HG02763 (cell line): ENCODE data around the gene AAGAB.
"Not testable (repeated sequence)": the region's sequence is repeated elsewhere in the genome, so short reads cannot be mapped to it uniquely, and the experiment has no call there.

ENCODE experiments used
- ATAC-seq: cut with Tn5 transposase; IDR thresholded peaks from one replicate; pipeline ENCODE4 v1.9.1; 2021; ENCODE audit warnings: mild to moderate bottlenecking, moderate library complexity; ENCODE audit not compliant: unreplicated experiment

AAGAB gene

DNA sequence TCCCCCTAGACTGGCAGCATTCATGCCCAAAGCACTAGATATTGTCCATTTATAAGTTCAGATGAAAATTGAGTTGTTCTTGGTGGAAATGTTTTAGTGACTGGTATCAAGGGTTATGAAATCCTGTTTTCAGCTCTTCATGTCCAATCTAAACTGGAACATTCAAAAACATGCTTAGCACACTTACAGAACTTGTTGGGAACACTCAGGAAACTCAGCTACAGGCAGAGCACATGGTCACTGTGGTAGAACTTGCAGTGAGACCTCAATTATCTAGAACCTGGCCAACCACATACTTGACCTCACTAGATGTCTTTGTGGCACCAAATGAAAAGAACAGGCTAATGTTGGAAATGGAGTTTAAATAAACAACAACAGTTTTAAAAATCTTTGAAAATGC lies 100.2 kb downstream of the AAGAB start:
- ATAC-seq = no peak

DNA sequence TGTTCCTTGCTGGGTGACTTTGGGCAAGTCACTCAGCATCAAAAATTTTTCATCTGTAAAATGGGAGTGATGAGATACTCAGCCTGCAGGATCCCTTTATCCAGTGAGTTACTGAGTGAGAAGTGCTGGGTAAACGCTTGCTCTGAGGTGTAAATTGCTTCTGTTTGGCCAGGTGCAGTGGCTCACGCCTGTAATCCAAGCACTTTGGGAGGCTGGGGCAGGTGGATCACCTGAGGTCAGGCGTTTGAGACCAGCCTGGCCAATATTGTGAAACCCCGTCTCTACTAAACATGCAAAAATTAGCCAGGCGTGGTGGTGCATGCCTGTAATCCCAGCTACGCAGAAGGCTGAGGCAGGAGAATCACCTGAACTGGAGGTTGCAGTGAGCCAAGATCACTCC lies 101.4 kb downstream of the AAGAB start:
- ATAC-seq = not testable (repeated sequence)

DNA sequence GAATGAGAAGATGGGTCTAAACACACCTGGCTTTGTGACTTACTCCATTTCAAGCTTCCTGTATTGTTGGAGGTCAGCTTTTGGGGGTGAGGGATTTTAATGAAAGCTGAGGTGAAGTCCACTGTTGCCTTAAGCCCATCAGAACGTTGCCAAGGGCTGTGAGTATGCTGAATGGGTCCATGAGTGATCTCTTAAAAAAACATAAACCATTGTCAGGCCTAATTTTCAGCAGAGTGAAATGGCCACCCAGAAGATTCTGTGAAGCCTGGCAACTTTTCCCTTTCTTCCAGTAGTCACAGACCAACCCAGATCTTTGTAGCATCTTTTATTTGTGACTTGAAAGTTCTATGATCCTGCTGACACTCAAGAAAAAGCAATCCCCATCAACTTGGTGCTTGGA lies 102.0 kb downstream of the AAGAB start:
- ATAC-seq = no peak
